ENCODE results near the gene CIRBP. TPM values are rescaled to one million over a fixed set of nuclear protein-coding genes. Genes with fewer than 3 reads are reported as not detected.
A peak's percentile ranks its signal among the peaks of the same experiment; 100 is the strongest.

The CIRBP gene
- total and polyA plus RNA-seq, 9 of the 15 experiments (the other 6 are each of a cell fraction or from before 2014, with no cell fraction given), result 20.5 to 327 (median 176) TPM

DNA sequence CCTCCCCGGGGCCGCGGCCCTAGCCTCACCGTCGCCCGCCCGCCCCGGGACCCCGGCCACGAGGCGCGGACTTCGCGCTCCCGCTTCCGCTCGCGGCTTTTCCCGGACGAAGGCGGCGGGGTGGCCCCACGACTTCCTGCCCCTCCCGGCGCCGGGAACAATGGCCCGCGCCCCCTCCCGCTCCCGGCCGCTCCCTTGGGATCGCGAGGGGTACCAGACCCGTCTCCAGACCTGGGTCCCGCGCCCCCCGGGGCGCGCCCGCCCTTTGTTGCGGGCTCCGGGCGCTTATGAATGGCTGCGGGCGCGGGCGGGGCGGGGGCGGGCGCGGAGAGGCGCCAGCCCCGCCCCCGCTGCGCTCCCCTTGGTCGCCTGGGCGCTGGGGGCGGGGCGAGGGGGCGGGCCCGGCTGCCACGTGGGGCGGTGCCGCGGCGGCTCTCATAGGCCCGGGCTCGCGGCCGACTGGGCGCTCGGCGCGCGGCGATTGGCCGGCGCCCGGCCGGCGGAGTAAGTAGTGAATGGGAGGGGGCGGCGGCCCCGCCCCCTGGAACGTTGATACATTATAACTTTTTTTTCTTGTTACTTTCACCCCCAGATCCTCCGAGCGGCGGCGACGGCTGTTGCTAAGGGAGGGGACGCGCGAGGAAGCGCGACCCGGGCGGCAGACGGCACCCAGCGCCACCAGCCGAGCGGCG, 19.7 kb upstream of the CIRBP start (continued):
- TF ChIP-seq, protein P1, sequence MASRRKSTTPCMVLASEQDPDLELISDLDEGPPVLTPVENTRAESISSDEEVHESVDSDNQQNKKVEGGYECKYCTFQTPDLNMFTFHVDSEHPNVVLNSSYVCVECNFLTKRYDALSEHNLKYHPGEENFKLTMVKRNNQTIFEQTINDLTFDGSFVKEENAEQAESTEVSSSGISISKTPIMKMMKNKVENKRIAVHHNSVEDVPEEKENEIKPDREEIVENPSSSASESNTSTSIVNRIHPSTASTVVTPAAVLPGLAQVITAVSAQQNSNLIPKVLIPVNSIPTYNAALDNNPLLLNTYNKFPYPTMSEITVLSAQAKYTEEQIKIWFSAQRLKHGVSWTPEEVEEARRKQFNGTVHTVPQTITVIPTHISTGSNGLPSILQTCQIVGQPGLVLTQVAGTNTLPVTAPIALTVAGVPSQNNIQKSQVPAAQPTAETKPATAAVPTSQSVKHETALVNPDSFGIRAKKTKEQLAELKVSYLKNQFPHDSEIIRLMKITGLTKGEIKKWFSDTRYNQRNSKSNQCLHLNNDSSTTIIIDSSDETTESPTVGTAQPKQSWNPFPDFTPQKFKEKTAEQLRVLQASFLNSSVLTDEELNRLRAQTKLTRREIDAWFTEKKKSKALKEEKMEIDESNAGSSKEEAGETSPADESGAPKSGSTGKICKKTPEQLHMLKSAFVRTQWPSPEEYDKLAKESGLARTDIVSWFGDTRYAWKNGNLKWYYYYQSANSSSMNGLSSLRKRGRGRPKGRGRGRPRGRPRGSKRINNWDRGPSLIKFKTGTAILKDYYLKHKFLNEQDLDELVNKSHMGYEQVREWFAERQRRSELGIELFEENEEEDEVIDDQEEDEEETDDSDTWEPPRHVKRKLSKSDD (conservative IDR thresholded peaks at IDR 0.05; ENCODE audit: low read length), result no peak
- TF ChIP-seq, protein P2, sequence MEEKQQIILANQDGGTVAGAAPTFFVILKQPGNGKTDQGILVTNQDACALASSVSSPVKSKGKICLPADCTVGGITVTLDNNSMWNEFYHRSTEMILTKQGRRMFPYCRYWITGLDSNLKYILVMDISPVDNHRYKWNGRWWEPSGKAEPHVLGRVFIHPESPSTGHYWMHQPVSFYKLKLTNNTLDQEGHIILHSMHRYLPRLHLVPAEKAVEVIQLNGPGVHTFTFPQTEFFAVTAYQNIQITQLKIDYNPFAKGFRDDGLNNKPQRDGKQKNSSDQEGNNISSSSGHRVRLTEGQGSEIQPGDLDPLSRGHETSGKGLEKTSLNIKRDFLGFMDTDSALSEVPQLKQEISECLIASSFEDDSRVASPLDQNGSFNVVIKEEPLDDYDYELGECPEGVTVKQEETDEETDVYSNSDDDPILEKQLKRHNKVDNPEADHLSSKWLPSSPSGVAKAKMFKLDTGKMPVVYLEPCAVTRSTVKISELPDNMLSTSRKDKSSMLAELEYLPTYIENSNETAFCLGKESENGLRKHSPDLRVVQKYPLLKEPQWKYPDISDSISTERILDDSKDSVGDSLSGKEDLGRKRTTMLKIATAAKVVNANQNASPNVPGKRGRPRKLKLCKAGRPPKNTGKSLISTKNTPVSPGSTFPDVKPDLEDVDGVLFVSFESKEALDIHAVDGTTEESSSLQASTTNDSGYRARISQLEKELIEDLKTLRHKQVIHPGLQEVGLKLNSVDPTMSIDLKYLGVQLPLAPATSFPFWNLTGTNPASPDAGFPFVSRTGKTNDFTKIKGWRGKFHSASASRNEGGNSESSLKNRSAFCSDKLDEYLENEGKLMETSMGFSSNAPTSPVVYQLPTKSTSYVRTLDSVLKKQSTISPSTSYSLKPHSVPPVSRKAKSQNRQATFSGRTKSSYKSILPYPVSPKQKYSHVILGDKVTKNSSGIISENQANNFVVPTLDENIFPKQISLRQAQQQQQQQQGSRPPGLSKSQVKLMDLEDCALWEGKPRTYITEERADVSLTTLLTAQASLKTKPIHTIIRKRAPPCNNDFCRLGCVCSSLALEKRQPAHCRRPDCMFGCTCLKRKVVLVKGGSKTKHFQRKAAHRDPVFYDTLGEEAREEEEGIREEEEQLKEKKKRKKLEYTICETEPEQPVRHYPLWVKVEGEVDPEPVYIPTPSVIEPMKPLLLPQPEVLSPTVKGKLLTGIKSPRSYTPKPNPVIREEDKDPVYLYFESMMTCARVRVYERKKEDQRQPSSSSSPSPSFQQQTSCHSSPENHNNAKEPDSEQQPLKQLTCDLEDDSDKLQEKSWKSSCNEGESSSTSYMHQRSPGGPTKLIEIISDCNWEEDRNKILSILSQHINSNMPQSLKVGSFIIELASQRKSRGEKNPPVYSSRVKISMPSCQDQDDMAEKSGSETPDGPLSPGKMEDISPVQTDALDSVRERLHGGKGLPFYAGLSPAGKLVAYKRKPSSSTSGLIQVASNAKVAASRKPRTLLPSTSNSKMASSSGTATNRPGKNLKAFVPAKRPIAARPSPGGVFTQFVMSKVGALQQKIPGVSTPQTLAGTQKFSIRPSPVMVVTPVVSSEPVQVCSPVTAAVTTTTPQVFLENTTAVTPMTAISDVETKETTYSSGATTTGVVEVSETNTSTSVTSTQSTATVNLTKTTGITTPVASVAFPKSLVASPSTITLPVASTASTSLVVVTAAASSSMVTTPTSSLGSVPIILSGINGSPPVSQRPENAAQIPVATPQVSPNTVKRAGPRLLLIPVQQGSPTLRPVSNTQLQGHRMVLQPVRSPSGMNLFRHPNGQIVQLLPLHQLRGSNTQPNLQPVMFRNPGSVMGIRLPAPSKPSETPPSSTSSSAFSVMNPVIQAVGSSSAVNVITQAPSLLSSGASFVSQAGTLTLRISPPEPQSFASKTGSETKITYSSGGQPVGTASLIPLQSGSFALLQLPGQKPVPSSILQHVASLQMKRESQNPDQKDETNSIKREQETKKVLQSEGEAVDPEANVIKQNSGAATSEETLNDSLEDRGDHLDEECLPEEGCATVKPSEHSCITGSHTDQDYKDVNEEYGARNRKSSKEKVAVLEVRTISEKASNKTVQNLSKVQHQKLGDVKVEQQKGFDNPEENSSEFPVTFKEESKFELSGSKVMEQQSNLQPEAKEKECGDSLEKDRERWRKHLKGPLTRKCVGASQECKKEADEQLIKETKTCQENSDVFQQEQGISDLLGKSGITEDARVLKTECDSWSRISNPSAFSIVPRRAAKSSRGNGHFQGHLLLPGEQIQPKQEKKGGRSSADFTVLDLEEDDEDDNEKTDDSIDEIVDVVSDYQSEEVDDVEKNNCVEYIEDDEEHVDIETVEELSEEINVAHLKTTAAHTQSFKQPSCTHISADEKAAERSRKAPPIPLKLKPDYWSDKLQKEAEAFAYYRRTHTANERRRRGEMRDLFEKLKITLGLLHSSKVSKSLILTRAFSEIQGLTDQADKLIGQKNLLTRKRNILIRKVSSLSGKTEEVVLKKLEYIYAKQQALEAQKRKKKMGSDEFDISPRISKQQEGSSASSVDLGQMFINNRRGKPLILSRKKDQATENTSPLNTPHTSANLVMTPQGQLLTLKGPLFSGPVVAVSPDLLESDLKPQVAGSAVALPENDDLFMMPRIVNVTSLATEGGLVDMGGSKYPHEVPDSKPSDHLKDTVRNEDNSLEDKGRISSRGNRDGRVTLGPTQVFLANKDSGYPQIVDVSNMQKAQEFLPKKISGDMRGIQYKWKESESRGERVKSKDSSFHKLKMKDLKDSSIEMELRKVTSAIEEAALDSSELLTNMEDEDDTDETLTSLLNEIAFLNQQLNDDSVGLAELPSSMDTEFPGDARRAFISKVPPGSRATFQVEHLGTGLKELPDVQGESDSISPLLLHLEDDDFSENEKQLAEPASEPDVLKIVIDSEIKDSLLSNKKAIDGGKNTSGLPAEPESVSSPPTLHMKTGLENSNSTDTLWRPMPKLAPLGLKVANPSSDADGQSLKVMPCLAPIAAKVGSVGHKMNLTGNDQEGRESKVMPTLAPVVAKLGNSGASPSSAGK (IDR thresholded peaks at IDR 0.05), result peak; percentile 84
- TF ChIP-seq RBM22 (IDR thresholded peaks at IDR 0.05; ENCODE audit: low read depth, low read length, poor library complexity, severe bottlenecking) (peak; percentile 90), NUFIP1 (IDR thresholded peaks at IDR 0.05; ENCODE audit: partially characterized antibody) (no peak), TARDBP (IDR thresholded peaks at IDR 0.05) (no peak), RBM17 (IDR thresholded peaks at IDR 0.05; ENCODE audit: borderline replicate concordance, low read depth, low read length) (no peak), SIN3A (IDR thresholded peaks at IDR 0.05; ENCODE audit: borderline replicate concordance in 2 of 2, control insufficient read depth in 1 of 2, low read depth in 2 of 2, low read length in 2 of 2) (peak; percentile 40 to 83; a peak in 2 of 4 replicates), NFATC3 (IDR thresholded peaks at IDR 0.05) (no peak), NFYB (IDR thresholded peaks at IDR 0.05; ENCODE audit: extremely low read depth, insufficient read length) (peak; percentile 34), ZNF75A (CRISPR knock-in tag; IDR thresholded peaks at IDR 0.05) (no peak), MCM2 (IDR thresholded peaks at IDR 0.05; ENCODE audit: low read depth) (no peak)
- TF ChIP-seq, protein P3, sequence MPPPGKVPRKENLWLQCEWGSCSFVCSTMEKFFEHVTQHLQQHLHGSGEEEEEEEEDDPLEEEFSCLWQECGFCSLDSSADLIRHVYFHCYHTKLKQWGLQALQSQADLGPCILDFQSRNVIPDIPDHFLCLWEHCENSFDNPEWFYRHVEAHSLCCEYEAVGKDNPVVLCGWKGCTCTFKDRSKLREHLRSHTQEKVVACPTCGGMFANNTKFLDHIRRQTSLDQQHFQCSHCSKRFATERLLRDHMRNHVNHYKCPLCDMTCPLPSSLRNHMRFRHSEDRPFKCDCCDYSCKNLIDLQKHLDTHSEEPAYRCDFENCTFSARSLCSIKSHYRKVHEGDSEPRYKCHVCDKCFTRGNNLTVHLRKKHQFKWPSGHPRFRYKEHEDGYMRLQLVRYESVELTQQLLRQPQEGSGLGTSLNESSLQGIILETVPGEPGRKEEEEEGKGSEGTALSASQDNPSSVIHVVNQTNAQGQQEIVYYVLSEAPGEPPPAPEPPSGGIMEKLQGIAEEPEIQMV (tag; conservative IDR thresholded peaks at IDR 0.05; ENCODE audit: low read depth), result no peak

All from K562 (cell line).